ENCODE measurements around the gene OR2A5. TPM values are rescaled to one million over a fixed set of nuclear protein-coding genes. Genes with fewer than 3 reads are reported as not detected.

OR2A5 gene
- total RNA-seq, 4 donors from 2014 or later, result not detected

DNA sequence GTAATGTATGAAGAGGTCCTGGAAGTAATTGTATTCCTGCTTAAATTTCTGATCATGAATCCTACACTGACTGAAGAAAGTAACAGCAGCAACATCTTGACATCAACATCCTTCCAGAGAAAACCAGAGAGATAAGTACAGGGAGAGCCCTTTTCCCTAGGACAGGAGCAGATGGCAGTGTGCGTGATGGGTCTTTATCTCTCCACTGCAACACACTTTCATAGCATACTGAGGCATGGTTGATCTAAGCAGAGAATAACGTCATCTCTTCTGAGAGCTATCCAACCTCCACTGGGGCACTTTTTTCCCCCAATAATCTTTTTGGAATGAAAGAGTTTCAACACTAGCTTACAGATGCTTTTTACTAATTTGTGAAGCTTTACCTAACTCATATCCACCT lies 21.2 kb downstream of the OR2A5 start:
- TF ChIP-seq, protein P1, sequence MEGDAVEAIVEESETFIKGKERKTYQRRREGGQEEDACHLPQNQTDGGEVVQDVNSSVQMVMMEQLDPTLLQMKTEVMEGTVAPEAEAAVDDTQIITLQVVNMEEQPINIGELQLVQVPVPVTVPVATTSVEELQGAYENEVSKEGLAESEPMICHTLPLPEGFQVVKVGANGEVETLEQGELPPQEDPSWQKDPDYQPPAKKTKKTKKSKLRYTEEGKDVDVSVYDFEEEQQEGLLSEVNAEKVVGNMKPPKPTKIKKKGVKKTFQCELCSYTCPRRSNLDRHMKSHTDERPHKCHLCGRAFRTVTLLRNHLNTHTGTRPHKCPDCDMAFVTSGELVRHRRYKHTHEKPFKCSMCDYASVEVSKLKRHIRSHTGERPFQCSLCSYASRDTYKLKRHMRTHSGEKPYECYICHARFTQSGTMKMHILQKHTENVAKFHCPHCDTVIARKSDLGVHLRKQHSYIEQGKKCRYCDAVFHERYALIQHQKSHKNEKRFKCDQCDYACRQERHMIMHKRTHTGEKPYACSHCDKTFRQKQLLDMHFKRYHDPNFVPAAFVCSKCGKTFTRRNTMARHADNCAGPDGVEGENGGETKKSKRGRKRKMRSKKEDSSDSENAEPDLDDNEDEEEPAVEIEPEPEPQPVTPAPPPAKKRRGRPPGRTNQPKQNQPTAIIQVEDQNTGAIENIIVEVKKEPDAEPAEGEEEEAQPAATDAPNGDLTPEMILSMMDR (IDR thresholded peaks at IDR 0.05), result no peak
- no peak for TF ChIP-seq POLR2A (IDR thresholded peaks at IDR 0.05)
- no peak for TF ChIP-seq EP300 (IDR thresholded peaks at IDR 0.05)
- Histone ChIP-seq H3K9me3 (peaks cover 0 to 3% (median 0%) of the 10 kb centered on the region in 4 donors), H3K36me3 (no peaks in the 10 kb centered on the region), H3K4me3 (no peak overlapping the region), H3K27ac (no peak overlapping the region), H3K4me1 (no peaks in the 10 kb centered on the region), H3K27me3 (no peaks in the 10 kb centered on the region)
- DNase-seq (ENCODE audit: low spot score in 2 of 2), result no peak
- WGBS, 2 donors, result 67 to 70% methylated on average over 2 of the region's 2 CpGs

DNA sequence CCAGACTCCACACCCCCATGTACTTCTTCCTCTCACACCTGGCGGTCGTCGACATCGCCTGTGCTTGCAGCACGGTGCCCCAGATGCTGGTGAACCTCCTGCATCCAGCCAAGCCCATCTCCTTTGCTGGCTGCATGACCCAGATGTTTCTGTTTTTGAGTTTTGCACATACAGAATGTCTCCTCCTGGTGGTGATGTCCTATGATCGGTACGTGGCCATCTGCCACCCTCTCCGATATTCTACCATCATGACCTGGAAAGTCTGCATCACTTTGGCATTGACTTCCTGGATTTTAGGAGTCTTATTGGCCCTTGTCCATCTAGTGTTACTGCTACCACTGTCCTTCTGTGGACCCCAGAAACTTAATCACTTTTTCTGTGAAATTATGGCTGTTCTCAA lies 25.6 kb downstream of the OR2A5 start:
- no peaks in the 10 kb centered on the region for H3K36me3 ChIP-seq
- no peak overlapping the region for H3K4me3 ChIP-seq
- H3K27me3 ChIP-seq, result no peaks in the 10 kb centered on the region
- 91 to 97% methylated on average over 8 of the region's 8 CpGs for WGBS, 2 donors
- no peak for DNase-seq (ENCODE audit: low spot score in 2 of 2)
- TF ChIP-seq POLR2A (IDR thresholded peaks at IDR 0.05) (no peak), EP300 (IDR thresholded peaks at IDR 0.05) (no peak)
- TF ChIP-seq, protein P1 (IDR thresholded peaks at IDR 0.05), result no peak
- H3K4me1 ChIP-seq, result no peaks in the 10 kb centered on the region
- H3K27ac ChIP-seq, result no peak overlapping the region
- no peaks in the 10 kb centered on the region for H3K9me3 ChIP-seq

DNA sequence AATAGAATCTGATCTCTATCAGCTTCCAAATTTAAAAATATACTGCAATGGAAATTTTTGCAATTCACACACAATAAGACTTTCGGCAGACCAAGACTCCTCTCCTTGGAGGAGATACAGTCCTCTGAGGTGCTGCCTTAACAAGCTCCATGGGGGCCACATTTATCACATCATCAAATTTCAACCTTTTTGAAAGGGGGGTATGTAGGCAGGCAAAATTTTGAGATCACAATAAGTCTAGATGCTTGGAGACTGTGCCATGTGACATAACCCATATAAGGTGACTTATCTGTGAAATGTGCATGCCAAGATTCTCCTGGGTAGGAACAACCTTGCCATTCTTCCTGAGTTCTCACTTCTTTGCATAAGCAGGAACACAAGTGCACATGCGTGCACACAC lies 37.2 kb downstream of the OR2A5 start, which contains the start of gene OR2A12:
Gene OR2A12 (plus strand): TSS at position 301 of the 400 bp plus-strand sequence. CDS start 8,830 bp downstream, outside the sequence.
- DNase-seq (ENCODE audit: low spot score in 2 of 2), result no peak
- no peaks in the 10 kb centered on the region for H3K36me3 ChIP-seq
- 82 to 90% methylated on average over 2 of the region's 2 CpGs for WGBS, 2 donors
- H3K27ac ChIP-seq, result no peak within 1 kb of the TSS
- H3K4me1 ChIP-seq, result no peaks in the 10 kb centered on the region
- H3K9me3 ChIP-seq, result peaks cover 0 to 4% (median 0%) of the 10 kb centered on the region in 4 donors
- H3K4me3 ChIP-seq, result no peak within 1 kb of the TSS
- TF ChIP-seq, protein P1 (IDR thresholded peaks at IDR 0.05), result no peak
- no peak for TF ChIP-seq POLR2A (IDR thresholded peaks at IDR 0.05)
- TF ChIP-seq EP300 (IDR thresholded peaks at IDR 0.05), result no peak
- H3K27me3 ChIP-seq, result no peaks in the 10 kb centered on the region

DNA sequence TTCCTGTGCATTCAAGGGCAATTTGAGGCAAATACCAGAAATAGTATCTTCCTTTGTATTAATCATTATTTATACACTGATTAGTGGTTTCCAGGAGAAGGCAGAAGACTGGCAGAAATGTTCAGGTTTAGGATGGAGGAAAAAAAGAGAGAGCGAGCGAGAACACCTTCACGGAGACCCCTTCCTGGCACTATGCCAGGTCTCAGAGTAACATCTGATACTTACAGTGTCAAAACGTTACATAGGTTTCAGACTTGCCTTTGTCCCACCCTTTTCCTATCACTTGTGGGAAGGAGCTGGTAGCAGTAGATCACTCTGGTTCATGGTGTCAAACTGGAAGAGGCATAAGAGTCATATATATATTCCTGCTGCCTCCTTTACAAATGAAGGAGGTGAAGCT lies 38.0 kb downstream of the OR2A5 start:
- TF ChIP-seq POLR2A (IDR thresholded peaks at IDR 0.05) (no peak), EP300 (IDR thresholded peaks at IDR 0.05) (no peak)
- TF ChIP-seq, protein P1 (IDR thresholded peaks at IDR 0.05), result no peak
- Histone ChIP-seq H3K4me3 (no peak overlapping the region), H3K36me3 (no peaks in the 10 kb centered on the region), H3K9me3 (peaks cover 0 to 9% (median 0%) of the 10 kb centered on the region in 4 donors), H3K4me1 (no peaks in the 10 kb centered on the region), H3K27me3 (no peaks in the 10 kb centered on the region), H3K27ac (no peak overlapping the region)
- WGBS, 2 donors, result 64 to 66% methylated on average over 4 of the region's 4 CpGs
- DNase-seq (ENCODE audit: low spot score in 2 of 2), result no peak

DNA sequence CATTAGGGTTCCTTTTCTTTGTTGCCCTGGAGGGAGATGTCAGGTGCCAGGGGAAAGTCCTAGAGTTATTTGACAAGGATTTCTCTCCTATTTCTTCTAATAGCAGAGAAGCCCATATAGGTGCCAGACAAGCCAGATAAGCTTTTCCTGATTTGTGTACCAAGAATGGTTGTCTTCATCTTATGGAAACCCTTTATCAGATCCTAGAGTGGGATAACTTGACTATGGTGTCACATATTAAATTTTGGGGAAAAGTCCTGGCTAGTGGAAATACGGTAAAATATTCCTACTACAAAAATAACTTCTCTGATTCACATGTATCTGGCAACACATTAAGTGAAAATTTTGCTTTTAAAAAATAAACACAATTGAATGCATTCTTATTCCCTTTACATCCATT lies 38.5 kb downstream of the OR2A5 start:
- Histone ChIP-seq H3K4me1 (no peaks in the 10 kb centered on the region), H3K9me3 (peaks cover 0 to 9% (median 0%) of the 10 kb centered on the region in 4 donors), H3K27me3 (no peaks in the 10 kb centered on the region), H3K27ac (no peak overlapping the region), H3K36me3 (no peaks in the 10 kb centered on the region), H3K4me3 (no peak overlapping the region)
- WGBS, 2 donors, result 52 to 66% methylated on average over 1 of the region's 1 CpG
- TF ChIP-seq POLR2A (IDR thresholded peaks at IDR 0.05) (no peak), EP300 (IDR thresholded peaks at IDR 0.05) (no peak)
- TF ChIP-seq, protein P1 (IDR thresholded peaks at IDR 0.05), result no peak
- no peak for DNase-seq (ENCODE audit: low spot score in 2 of 2)

All from tibial nerve (tissue), 4 donors.